ENCODE results near the gene CHODL. TPM values are rescaled to one million over a fixed set of nuclear protein-coding genes. Genes with fewer than 3 reads are reported as not detected.

Gene CHODL
- total RNA-seq = not detected

- intact Hi-C loops (cut with DNase I) = no loop called here
- TF ChIP-seq CTCF (IDR thresholded peaks at IDR 0.05) = no peak
- DNase-seq (ENCODE audit: low spot score in 2 of 2) = no peak
- H3K27ac ChIP-seq = no peak within 1 kb of the TSS
- no peaks in the 10 kb centered on the region for H3K9me3 ChIP-seq
- no peaks in the 10 kb centered on the region for H3K36me3 ChIP-seq
- no peaks in the 10 kb centered on the region for H3K27me3 ChIP-seq
- peak within 1 kb of the TSS; percentile 47 to 56 for H3K4me3 ChIP-seq
- H3K4me1 ChIP-seq = no peaks in the 10 kb centered on the region
Measured at GRCh38 chr21:18244671-18245463, at the start of gene CHODL. Gene CHODL (plus strand): TSS chr21:18244833. CDS start chr21:18245224, 391 bp downstream.

- Histone ChIP-seq H3K27me3 (no peaks in the 10 kb centered on the region), H3K4me1 (no peaks in the 10 kb centered on the region), H3K27ac (no peak overlapping the region), H3K36me3 (no peaks in the 10 kb centered on the region), H3K4me3 (no peak overlapping the region), H3K9me3 (no peaks in the 10 kb centered on the region)
- intact Hi-C loops (cut with DNase I) = no loop called here
- TF ChIP-seq CTCF (IDR thresholded peaks at IDR 0.05) = no peak
- DNase-seq (ENCODE audit: low spot score in 2 of 2) = no peak
Measured at GRCh38 chr21:18204931-18205330, 39.7 kb upstream of the CHODL start.

GRCh38 chr21:18218331-18218730, 26.3 kb upstream of the CHODL start:
- intact Hi-C loops (cut with DNase I) = no loop called here
- Histone ChIP-seq H3K27ac (no peak overlapping the region), H3K36me3 (no peaks in the 10 kb centered on the region), H3K27me3 (no peaks in the 10 kb centered on the region), H3K4me1 (no peaks in the 10 kb centered on the region), H3K9me3 (no peaks in the 10 kb centered on the region), H3K4me3 (no peak overlapping the region)
- no peak for DNase-seq (ENCODE audit: low spot score in 2 of 2)
- no peak for TF ChIP-seq CTCF (IDR thresholded peaks at IDR 0.05)

GRCh38 chr21:18220498-18220897, 24.1 kb upstream of the CHODL start:
- Histone ChIP-seq H3K4me3 (no peak overlapping the region), H3K36me3 (no peaks in the 10 kb centered on the region), H3K9me3 (no peaks in the 10 kb centered on the region), H3K27ac (no peak overlapping the region), H3K4me1 (no peaks in the 10 kb centered on the region), H3K27me3 (no peaks in the 10 kb centered on the region)
- intact Hi-C loops (cut with DNase I) = no loop called here
- DNase-seq (ENCODE audit: low spot score in 2 of 2) = no peak
- TF ChIP-seq CTCF (IDR thresholded peaks at IDR 0.05) = no peak

GRCh38 chr21:18222346-18222745, 22.3 kb upstream of the CHODL start:
- no peak for TF ChIP-seq CTCF (IDR thresholded peaks at IDR 0.05)
- no peak overlapping the region for H3K4me3 ChIP-seq
- no peak overlapping the region for H3K27ac ChIP-seq
- no peak for DNase-seq (ENCODE audit: low spot score in 2 of 2)
- H3K4me1 ChIP-seq = no peaks in the 10 kb centered on the region
- no peaks in the 10 kb centered on the region for H3K36me3 ChIP-seq
- intact Hi-C loops (cut with DNase I) = no loop called here
- no peaks in the 10 kb centered on the region for H3K27me3 ChIP-seq
- no peaks in the 10 kb centered on the region for H3K9me3 ChIP-seq

All from ascending aorta (tissue), 2 donors.